GM11168 (cell line): ENCODE data around the gene VAC14.

ENCODE experiments used
- in situ Hi-C: fragments of 300-500 bp; cut with MboI; formaldehyde crosslinking; loops from one replicate; pipeline ENCODE4 v1.12.0; 2022; ENCODE audit warnings: low sequenced_read_pairs; ENCODE audit not compliant: unreplicated experiment

The VAC14 gene

DNA sequence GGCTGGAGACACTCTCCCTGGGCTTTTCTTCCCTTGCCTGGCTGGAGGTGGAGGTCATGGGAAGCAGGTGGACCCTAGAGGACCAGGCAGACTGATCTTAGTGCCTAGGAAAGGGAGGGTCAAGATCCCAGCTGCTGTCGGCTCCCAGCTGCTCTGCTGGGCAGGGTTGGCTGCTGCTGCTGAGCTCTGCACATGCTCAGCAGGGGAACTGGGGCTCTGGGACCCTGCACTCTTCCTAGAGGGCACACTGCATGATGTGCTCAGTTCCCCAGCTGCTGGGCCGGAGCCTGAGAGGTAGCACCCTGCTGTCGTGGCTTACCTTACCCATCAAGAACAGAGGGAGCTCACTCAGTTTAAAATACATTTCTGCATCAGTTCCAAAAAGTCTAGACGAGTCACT lies 34.3 kb downstream of the VAC14 start:
- in situ Hi-C loops, result no loop called here

DNA sequence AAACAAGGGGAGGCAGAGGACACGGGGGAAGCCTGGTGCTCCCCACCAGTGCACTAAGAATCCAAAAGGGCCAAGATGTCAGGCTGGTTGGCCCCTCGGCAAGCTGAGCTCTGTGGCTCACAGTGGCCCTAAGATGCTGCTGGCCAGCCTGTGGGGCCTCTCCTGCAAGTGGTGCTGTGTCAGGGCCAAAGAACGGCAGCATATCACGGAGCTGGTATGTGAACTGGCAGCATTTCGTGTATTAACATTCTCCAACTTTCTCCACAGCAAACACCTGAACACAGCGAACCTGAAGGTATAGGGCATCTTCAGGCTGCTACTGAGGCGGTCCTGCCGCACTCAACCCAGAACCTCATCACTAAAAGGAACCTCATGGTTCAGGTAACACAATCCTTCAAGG lies 34.8 kb downstream of the VAC14 start:
- in situ Hi-C loops, result no loop called here

DNA sequence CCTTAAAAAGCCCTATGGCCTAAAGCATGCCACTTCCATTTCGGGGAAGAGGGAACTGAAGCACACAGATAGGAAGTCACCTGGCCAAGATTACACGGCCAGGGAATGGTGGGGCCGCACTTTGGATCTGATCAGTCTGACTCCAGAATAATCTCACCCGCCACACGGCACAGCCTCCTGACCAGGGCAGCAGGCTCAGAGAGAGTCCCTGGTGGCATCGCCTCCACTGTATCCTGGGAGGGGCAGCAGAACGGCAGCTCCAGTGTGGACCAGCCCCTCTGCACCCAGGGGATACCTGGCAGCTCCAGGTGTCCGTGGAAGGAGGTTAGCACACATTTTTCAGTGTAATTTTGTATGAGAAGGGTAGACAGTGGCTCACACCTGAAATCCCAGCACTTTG lies 35.5 kb downstream of the VAC14 start:
- in situ Hi-C loops, result no loop called here

DNA sequence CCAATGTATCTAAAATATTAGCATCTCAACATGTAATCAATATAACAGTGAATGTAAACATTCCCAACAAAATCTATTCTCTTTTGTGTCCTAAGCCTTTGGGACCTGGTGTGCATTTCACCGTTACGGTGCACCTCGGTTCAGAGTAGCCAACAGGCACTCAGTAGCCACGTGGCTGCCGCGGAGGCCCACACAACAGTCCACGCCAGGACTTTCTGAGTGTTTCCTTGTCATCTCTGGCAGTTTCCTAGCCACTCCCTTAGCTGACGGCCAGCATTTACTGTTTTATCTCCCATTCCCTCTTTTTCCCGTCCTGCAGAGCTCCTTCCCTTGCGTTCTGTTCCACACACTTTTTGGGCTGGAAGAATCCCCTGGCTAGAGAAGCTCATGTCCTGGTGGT lies 36.3 kb downstream of the VAC14 start:
- in situ Hi-C loops, result no loop called here

DNA sequence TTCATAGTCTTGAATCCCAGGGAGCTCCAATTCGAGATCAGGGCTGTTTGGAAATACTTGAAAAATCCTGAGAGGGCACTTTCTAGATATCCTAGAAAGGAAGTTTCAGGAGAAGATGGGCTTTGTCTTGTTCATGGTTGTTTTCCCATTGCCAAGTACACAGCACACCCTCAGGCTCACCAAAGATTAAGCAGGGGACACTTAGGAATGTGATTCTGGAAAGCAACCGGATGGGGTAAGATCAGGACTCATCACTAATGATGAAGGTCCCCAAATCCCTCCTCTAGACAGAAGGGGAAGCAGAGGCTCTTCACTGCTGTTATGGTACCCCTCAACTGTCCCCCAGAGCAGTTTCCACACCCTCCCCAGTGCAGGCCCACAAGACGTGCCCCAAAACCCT lies 40.7 kb downstream of the VAC14 start:
- in situ Hi-C loops, result no loop called here

DNA sequence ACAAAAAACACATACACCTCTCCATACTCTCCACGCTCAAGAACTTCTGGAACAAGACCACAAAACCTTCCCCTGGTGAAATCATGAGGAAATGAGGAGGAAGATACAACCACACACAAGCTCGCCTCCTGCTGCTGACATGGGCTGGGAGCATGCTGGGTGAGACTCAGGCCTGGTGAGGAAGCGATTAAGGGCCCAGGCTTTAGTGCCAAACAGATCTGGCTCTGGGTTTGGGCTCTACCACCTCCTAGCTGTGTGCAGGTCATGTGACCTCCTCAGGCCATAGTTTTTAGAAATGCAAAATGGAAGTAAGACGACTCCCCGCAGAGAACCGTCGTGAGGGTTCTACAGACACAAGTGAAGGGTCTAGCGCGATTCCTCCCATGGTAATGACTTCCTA lies 41.3 kb downstream of the VAC14 start:
- in situ Hi-C loops, result no loop called here

DNA sequence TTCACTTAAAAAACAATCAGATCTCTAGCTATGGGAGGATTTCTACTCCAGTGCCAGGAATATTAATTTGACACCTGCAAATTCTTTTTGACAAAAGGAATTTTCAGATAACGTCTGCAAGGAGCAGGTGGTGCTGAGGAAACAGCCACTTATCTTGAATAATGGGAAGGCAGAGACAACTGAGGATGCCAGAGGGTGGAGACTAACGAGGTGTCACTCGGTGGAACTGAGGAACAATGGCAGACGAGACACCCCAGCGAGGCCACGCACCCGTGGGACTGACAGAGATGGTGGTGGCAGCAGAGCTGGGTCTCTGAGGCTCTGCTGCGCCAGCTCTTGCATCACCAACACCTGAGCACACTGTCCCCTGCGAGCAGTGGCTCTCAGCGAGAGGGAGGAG lies 42.2 kb downstream of the VAC14 start:
- in situ Hi-C loops, result no loop called here

DNA sequence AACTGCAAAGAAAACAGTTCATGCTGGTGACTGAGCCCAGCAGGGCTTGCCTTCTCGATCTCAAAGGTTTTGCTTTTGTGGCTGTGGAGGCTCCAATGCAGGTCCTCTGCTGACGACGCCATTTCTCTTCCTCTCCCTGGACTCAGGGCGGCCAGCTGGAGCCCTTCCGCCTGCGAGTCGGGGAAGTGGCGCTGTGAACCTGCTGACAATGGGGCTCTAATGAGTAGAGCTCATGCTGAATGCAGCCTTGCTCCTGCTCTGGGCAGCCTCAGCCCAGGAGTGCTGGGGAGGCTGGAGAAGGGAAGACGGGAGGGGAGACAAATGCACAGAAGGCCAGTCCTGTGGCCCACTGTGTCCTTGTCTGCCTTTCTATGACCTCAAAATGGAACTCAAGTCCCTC lies 43.8 kb downstream of the VAC14 start:
- in situ Hi-C loops, result no loop called here

DNA sequence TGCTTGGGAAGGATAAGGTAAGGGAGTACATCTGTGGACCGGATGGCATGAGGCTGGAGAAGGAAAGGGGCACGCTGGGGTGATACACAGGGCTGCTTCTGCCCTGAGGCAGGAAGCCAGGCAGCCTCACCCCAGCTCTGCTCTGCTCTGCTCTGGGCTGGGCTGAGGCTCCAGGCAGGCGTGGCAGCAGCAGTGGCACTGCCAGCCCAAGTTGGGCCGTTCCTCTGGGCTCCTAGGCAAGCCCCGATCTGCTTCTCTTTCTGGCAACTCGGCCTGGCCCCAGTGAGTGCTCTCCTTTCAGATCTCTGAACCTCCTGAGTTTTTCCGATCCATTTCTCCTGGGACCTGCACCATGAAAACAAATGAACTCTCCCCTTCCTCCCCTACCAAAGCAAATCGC lies 44.9 kb downstream of the VAC14 start:
- in situ Hi-C loops, result no loop called here

DNA sequence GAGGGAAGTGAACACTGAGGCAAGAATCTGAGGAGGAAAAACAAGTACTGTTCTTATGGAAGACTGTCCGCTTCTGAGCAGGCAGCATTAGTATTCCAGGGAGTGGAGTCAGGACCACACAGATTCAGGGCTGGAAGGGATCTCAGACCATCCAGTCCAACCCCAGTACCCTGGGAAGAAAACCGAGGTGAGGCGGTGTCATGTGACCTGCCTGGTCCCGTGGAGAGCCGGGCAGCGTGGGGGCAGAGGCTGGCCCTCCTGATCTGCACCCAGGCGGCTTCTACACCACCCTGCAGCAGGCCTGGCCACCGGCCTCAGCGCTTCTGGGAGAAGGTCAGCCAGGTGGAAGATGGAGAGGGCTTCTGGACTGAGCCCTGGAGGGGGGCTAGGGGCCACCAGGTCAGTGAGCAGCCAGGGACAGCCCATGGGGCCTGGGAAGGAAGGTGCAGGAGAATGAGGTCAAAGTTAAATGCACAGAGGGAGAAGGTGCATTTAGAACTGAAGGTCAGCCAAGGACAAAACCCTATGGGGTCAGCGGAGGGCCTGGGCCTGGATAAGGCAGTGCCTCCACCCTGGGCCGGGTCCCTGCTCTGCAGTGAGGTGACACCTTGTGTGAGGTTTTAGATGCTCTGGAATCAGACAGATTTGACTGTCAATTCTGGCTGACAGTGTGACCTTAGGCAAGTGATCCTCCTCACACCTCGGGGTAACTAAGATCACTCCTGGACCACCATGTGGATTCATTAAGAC lies 45.9 kb downstream of the VAC14 start:
- in situ Hi-C loops, result no loop called here

DNA sequence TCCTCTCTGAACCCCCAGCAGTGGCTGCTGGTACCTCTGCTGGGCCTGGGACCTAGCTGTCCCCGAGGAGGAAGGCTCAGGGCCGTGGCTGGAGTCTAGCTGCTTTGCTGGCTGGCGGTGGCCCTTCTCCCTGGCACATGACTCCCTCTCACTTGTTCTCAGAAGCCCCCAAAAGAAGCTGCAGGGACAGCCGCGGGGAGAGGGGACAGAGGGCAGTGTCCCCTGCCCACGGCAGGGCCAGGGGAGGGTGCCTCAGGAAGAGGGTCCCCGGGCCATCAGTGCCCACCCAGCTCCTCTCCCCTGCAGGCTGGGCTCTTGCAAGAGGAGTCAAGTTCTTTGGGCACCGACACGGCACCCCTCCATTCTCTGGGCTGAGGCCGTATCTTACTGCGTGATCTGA lies 46.6 kb downstream of the VAC14 start:
- in situ Hi-C loops, result no loop called here

DNA sequence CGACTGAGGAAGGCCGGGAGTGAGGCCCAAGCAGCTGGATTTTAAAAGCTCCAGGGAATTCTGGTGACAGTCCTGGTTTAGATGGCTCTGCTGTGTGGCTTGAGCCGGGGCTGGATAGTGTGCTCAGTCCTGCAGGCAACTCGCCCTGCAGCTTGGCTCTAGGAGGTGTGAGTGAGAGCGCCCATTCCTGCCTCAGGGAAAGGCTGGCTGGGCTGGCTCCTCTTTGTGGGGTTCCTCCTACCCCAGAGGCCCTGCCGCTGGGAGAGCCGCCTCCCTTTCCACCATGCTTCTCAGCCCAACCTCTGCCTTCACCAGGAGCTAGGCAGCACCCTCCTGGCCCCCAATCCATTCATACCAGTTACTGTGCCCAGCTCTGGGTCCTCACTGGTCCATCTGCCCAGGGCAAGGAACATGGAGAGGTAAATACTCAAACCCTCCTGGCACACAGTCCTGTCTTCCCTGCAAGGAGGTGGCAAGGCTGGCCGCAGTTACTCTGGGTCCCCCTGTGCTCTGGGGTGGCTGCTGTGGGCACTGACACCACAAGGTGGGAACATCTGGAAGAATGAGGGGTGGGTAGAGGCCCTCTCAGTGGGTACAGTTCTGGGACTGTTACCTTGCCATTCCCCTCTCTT lies 47.1 kb downstream of the VAC14 start:
- in situ Hi-C loops, result no loop called here

DNA sequence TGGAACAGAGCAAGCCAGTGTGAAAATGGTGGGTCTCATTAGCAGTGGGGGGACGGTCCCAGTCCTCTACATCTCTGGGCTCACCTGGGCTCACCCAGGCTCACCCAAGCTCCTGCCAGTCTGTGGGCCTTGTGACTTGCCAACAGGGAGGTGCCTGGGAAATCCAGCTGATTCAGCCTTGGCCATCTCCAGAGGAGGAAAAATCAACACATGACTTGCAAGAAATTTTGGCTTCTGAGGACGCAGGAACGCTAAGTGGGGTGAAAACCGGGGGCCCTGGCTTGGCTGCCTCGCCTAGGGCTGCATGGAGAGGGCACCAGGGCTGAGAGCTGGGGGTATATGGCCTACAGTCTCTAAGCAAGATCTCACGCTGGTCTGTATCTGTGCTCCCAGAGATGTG lies 47.7 kb downstream of the VAC14 start:
- in situ Hi-C loops, result no loop called here

DNA sequence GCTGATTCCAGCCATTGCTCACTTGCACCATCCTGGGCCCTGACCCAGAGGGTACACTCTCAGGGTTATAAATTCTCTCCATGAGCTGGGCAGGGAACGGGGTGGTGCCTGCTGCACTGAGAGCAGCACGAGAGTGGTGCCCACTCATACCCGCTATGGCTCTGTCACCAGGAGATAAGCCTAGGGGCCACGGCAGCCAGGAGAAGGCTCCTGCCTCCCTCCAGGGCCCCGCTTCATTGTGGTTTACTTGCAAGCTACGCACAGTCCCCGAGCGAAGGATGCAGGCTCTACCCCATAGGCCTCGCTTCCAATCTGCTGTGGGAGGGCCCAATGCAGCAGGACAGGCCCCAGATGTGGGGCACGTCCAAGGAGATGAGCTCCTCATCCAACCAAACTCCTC lies 48.5 kb downstream of the VAC14 start:
- in situ Hi-C loops, result no loop called here

DNA sequence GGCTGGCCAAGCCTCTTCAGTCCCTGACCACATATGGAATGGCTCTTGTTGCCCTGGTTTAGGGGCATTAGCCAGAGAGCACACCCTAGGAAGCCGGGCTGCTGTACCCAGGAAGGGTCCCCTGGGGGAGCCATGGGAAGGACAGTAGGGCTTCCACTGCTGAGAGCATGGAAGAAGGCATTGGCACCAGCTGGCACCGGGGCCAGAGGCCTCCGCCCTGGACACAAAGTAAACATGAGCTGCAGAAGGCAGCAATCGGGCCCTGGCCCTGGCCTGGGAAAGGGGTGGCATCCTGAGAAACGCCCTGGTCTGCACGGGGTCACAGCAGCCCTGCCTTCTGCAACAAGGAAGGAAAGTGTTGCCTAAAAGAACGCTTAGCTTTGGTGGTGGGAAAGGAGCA lies 49.4 kb downstream of the VAC14 start:
- in situ Hi-C loops, result no loop called here

DNA sequence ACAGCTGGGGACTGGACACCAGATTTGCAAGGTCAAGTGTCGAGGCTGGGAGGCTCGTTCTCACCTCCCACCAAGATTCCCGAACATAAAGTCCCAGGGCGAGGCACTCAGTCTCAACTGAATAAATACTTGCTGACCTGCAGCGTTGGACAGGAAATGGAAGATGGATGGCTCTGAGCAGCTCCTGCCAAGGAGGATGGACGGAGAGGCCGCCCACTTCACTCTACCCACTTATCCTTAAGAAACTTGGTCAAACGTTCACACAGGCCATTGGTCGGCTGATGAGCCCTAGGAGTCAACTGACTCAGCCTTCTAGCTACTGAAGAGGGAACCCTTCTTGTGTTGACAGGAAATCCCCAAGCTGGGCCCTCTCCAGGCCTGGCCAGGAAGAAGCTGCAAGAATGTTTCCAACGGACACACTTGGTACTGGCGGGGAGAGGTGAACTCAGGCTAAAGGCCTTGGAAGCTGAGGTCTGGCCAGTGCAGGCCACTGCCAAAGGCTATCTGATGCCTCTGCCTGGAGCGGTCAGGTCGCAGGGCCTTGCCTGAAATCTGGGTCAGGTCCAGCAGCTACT lies 50.0 kb downstream of the VAC14 start:
- in situ Hi-C loops, result no loop called here

DNA sequence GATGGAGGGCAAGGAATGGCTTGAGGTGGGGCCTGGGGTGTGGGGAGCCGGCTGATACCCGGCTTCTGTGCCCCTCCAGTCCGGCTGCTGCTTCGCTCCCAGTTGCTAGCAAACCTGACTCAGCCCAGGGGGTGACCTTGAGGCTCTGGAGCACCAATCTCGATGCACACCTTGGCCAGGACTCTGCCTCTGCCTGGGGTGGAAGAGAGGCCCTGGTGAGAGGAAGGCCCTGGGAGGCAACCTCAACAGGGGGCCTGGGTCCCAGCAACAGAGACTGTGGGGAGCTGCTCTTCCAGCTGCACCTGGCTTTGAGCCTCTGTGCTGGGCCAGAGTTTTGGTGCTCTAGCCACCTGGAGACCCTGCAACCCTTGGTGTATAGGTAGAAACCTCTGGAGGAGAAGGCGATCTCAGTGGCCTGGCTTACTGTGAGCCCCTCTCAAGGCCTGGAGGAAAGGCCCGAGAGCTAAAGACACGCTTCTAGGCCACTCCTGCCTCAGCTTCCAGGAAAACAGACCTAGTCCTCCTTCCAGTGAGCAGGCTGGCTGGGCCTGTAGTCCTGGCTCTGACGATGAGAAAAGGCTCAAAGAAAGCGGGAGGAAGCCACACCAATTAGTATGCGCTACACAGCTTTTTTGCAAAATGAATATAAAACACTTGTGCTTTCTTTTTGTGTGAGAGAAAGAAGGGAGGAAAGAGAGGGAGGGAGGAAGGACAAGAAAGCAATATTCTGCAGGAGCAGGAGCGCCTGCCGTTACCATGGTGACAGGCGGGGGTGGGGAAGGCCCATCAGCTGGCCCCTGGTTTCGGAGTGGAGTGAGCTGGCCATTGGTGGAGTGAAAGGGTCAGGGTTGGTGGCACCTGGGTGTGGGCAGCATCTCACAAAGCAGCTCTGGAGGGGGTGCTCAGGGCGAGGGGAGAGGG lies 51.0 kb downstream of the VAC14 start:
- in situ Hi-C loops, result no loop called here

DNA sequence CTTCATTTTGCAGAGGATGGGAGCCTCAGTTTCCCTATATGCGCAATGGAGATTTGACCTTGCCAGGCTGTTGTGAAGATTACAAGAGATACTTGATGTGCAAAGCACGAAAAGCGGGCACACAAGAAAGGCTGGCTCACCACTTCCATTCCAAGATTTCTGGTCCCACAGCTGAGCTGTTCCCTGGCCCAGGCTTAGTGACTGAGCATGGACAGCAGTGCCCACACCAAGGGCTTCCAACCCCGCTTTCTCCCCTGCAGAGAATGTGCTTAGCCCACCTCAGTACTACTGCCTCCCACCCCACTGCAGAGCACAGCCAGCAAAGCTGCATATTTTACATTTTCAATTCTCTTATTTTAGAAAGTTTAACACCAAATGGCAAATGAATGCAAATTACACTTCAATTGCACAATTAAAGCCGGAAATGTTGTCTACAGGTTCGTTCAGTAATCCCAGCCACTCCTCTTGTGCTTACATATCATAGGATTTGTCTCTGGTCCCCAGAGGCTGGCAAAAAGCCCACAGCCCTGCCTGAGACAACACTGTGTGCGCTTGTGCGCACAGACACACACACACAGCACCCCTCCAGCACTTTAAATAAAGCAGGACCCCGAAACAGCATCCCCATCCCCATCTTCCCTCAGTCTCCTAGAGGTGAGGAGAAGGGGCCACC lies 51.8 kb downstream of the VAC14 start:
- in situ Hi-C loops, result no loop called here

DNA sequence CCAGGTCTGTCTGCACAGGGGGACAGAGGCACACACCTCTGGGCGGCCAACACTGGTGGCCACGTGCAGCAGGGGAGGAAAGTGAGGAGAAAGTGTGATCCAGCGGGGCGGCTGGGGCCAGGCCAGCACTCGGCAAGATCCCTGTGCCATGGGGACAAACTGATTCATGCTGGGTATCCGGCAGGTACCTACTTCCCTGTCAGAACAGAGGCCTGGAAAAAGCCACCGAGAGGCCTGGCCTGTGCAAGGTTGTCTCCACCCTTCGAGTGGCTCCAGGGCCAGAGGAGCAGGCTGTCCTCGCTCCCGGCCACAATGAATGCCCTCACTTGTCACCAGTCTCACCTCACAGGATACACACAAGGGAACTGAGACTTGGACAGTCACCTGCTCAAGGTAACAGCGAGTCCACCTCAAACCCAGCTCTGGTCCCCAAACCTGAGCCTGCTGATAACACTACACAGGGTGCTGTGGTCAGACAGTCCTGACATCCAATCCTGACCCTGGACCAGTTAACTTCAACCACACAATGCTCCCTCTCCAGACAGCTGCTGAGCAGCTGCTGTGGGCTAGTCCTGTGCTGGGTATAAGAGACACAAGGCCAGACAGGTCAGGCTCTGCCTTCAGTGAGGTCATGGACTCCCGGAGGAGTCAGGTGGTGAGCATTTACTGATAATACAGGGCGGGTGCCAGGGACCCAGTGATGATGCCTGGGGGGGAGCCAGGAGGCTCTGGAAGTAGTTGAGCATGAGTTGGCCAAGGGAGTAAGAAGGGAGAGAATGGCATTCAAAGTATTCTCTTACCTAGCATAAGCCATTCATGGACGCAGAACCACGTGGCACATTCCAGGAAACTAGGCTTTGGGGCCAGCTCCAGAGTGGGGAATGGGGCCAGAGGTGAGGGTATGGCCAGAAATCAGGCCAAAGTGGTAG lies 53.0 kb downstream of the VAC14 start:
- in situ Hi-C loops, result no loop called here
